Hematopoietic multipotent progenitor cell treated with erythropoietin and hydrocortisone succinate and interleukin-3 and kit ligand, for 4 days (in vitro differentiated cells): ENCODE data around the gene GABBR1.
A peak's percentile ranks its signal among the peaks of the same experiment; 100 is the strongest.
"Not testable (repeated sequence)": the region's sequence is repeated elsewhere in the genome, so short reads cannot be mapped to it uniquely, and the experiment has no call there.

Experiments used
- DNase-seq: peaks from one replicate; pipeline ENCODE4 v3.0.0-alpha.2; 2015

GABBR1 gene

GRCh38 chr6:29632789-29633533 is at the start of gene GABBR1:
TSS of gene GABBR1 (minus strand) at chr6:29633183. CDS start at chr6:29632385, 798 bp downstream.
- peak; percentile 87 for DNase-seq

- DNase-seq: no peak
Observed at GRCh38 chr6:29681811-29682210, 48.8 kb upstream of the GABBR1 start.

GRCh38 chr6:29680904-29681303 is 47.9 kb upstream of the GABBR1 start, which contains the start of gene ZFP57:
TSS of gene ZFP57 (minus strand) at chr6:29681152. CDS start at chr6:29677003, 4,149 bp downstream.
- DNase-seq: no peak

GRCh38 chr6:29680416-29680815 is 47.4 kb upstream of the GABBR1 start:
- no peak for DNase-seq

GRCh38 chr6:29679962-29680361 is 47.0 kb upstream of the GABBR1 start:
- no peak for DNase-seq

- DNase-seq: no peak
Observed at GRCh38 chr6:29678114-29678513, 45.1 kb upstream of the GABBR1 start.

GRCh38 chr6:29676981-29677601 is 44.1 kb upstream of the GABBR1 start:
- peak; percentile 10 for DNase-seq

GRCh38 chr6:29675561-29675960 is 42.6 kb upstream of the GABBR1 start:
- no peak for DNase-seq

- no peak for DNase-seq
Observed at GRCh38 chr6:29674008-29674407, 41.0 kb upstream of the GABBR1 start.

- DNase-seq: no peak
Observed at GRCh38 chr6:29673161-29673560, 40.2 kb upstream of the GABBR1 start.

GRCh38 chr6:29672116-29672515 is 39.1 kb upstream of the GABBR1 start:
- DNase-seq: not testable (repeated sequence)

- no peak for DNase-seq
Observed at GRCh38 chr6:29671026-29671425, 38.0 kb upstream of the GABBR1 start.

- DNase-seq: no peak
Observed at GRCh38 chr6:29667158-29667557, 34.2 kb upstream of the GABBR1 start.

GRCh38 chr6:29666826-29667130 is 33.8 kb upstream of the GABBR1 start:
- DNase-seq: no peak

- DNase-seq: no peak
Observed at GRCh38 chr6:29665942-29666825, 33.2 kb upstream of the GABBR1 start.

GRCh38 chr6:29663300-29664042 is 30.5 kb upstream of the GABBR1 start:
- no peak for DNase-seq

GRCh38 chr6:29661502-29662141 is 28.6 kb upstream of the GABBR1 start:
- not testable (repeated sequence) for DNase-seq

- DNase-seq: no peak
Observed at GRCh38 chr6:29661071-29661470, 28.1 kb upstream of the GABBR1 start.

- DNase-seq: no peak
Observed at GRCh38 chr6:29656798-29657197, 23.8 kb upstream of the GABBR1 start, which contains the start of gene MOG. TSS of gene MOG (plus strand) at chr6:29657092. CDS start at chr6:29657210, 118 bp downstream.

- no peak for DNase-seq
Observed at GRCh38 chr6:29656157-29656556, 23.2 kb upstream of the GABBR1 start.

GRCh38 chr6:29655658-29656057 is 22.7 kb upstream of the GABBR1 start:
- DNase-seq: no peak

- DNase-seq: peak; percentile 87
Observed at GRCh38 chr6:29653452-29654038, 20.6 kb upstream of the GABBR1 start.
